Mesendoderm (in vitro differentiated cells): ENCODE data around the gene TUBA4B.

Source experiments
- DNase-seq: peaks from one replicate; pipeline ENCODE4 v3.0.0; 2013
- H2AK5ac ChIP-seq: 2 replicates; pipeline ENCODE4 v1.6.1; 2013; ENCODE audit warnings: low read length, inconsistent platforms
- H2BK120ac ChIP-seq: 2 replicates; pipeline ENCODE4 v1.6.1; 2013; ENCODE audit warnings: low read depth, mild to moderate bottlenecking, low read length, moderate library complexity, mixed read lengths
- H2BK15ac ChIP-seq: replicated peaks from 2 replicates; pipeline ENCODE4 v1.6.1; 2013; ENCODE audit warnings: low read depth, mild to moderate bottlenecking, moderate library complexity
- H2BK5ac ChIP-seq: 2 replicates; pipeline ENCODE4 v1.6.1; 2013; ENCODE audit warnings: low read length, inconsistent platforms
- H3K18ac ChIP-seq: 2 replicates; pipeline ENCODE4 v1.6.1; 2013; ENCODE audit warnings: mild to moderate bottlenecking, low read length, mixed read lengths
- H3K23ac ChIP-seq: one replicate; pipeline ENCODE4 v1.6.1; 2013; ENCODE audit warnings: low read length
- H3K27ac ChIP-seq: 2 replicates; pipeline ENCODE4 v1.5.1; 2013; ENCODE audit warnings: low read depth, mild to moderate bottlenecking, inconsistent platforms, low read length, moderate library complexity
- H3K27me3 ChIP-seq: 2 replicates; pipeline ENCODE4 v1.6.1; 2013; ENCODE audit warnings: low read length, control low read depth, mild to moderate bottlenecking, inconsistent platforms; ENCODE audit not compliant: insufficient read depth, poor library complexity
- H3K36me3 ChIP-seq: 2 replicates; pipeline ENCODE4 v1.6.1; 2013; ENCODE audit warnings: low read length, inconsistent platforms; ENCODE audit not compliant: control insufficient read depth, insufficient read depth
- H3K4ac ChIP-seq: one replicate; pipeline ENCODE4 v1.6.1; 2013; ENCODE audit warnings: low read depth, mild to moderate bottlenecking, low read length, moderate library complexity
- H3K4me1 ChIP-seq: 2 replicates; pipeline ENCODE4 v1.6.1; 2013; ENCODE audit warnings: low read depth, low read length, inconsistent platforms; ENCODE audit not compliant: control insufficient read depth
- H3K4me2 ChIP-seq: 2 replicates; pipeline ENCODE4 v1.6.1; 2013; ENCODE audit warnings: low read length
- H3K4me3 ChIP-seq: 2 replicates; pipeline ENCODE4 v1.5.1; 2013; ENCODE audit warnings: mild to moderate bottlenecking, low read length
- H3K56ac ChIP-seq: one replicate; pipeline ENCODE4 v1.6.1; 2013; ENCODE audit warnings: low read length
- H3K79me1 ChIP-seq: 2 replicates; pipeline ENCODE4 v1.6.1; 2013; ENCODE audit warnings: low read length, inconsistent platforms
- H3K79me2 ChIP-seq: 2 replicates; pipeline ENCODE4 v1.6.1; 2013; ENCODE audit warnings: mild to moderate bottlenecking, low read length; ENCODE audit not compliant: control insufficient read depth, insufficient read depth
- H3K9ac ChIP-seq: 2 replicates; pipeline ENCODE4 v1.6.1; 2013; ENCODE audit warnings: low read length, inconsistent platforms
- H4K5ac ChIP-seq: one replicate; pipeline ENCODE4 v1.6.1; 2013; ENCODE audit warnings: low read length
- H4K8ac ChIP-seq: one replicate; pipeline ENCODE4 v1.6.1; 2013; ENCODE audit warnings: low read depth, mild to moderate bottlenecking, control low read depth, low read length, moderate library complexity
- WGBS: extraction: QIAGEN DNeasy Blood & Tissue Kit; methylation state at CpG from one replicate; pipeline ENCODE4 v1.1.7; 2013; ENCODE audit warnings: low lambda C conversion rate, missing lambda C conversion rate; ENCODE audit not compliant: insufficient coverage; ENCODE audit errors: extremely low coverage; 5-methylcytosine and 5-hydroxymethylcytosine counted together

The TUBA4B gene

GRCh38 chr2:219268294-219268693 is 15.3 kb downstream of the TUBA4B start:
- no peak overlapping the region for H4K8ac ChIP-seq
- no peaks in the 10 kb centered on the region for H3K27me3 ChIP-seq
- H3K36me3 ChIP-seq: no peaks in the 10 kb centered on the region
- no peak overlapping the region for H2AK5ac ChIP-seq
- no peak overlapping the region for H3K4me3 ChIP-seq
- H4K5ac ChIP-seq: no peak overlapping the region
- no peaks in the 10 kb centered on the region for H3K4me1 ChIP-seq
- no peak overlapping the region for H3K27ac ChIP-seq
- H3K79me2 ChIP-seq: no peaks in the 10 kb centered on the region
- H2BK5ac ChIP-seq: no peak overlapping the region
- H2BK120ac ChIP-seq: no peak overlapping the region
- no peak overlapping the region for H3K4me2 ChIP-seq
- no peak overlapping the region for H3K23ac ChIP-seq
- WGBS: no CpG with 5 or more reads among the region's 2 CpGs
- H3K56ac ChIP-seq: no peak overlapping the region
- no peak overlapping the region for H3K4ac ChIP-seq
- H2BK15ac ChIP-seq: no peak overlapping the region
- H3K9ac ChIP-seq: no peak overlapping the region
- no peak for DNase-seq
- H3K79me1 ChIP-seq: no peaks in the 10 kb centered on the region
- H3K18ac ChIP-seq: no peak overlapping the region

- H2BK120ac ChIP-seq: no peak overlapping the region
- no peaks in the 10 kb centered on the region for H3K27me3 ChIP-seq
- H3K18ac ChIP-seq: no peak overlapping the region
- H3K56ac ChIP-seq: no peak overlapping the region
- H3K4ac ChIP-seq: no peak overlapping the region
- no peak overlapping the region for H2BK5ac ChIP-seq
- H4K5ac ChIP-seq: no peak overlapping the region
- no peak overlapping the region for H3K27ac ChIP-seq
- no peaks in the 10 kb centered on the region for H3K79me2 ChIP-seq
- no peaks in the 10 kb centered on the region for H3K36me3 ChIP-seq
- H3K23ac ChIP-seq: no peak overlapping the region
- H3K4me3 ChIP-seq: no peak overlapping the region
- no peak overlapping the region for H2BK15ac ChIP-seq
- H2AK5ac ChIP-seq: no peak overlapping the region
- H3K4me1 ChIP-seq: peaks cover 2% of the 10 kb centered on the region
- H3K4me2 ChIP-seq: no peak overlapping the region
- WGBS: no CpG with 5 or more reads among the region's 8 CpGs
- no peaks in the 10 kb centered on the region for H3K79me1 ChIP-seq
- no peak overlapping the region for H4K8ac ChIP-seq
- H3K9ac ChIP-seq: no peak overlapping the region
- no peak for DNase-seq
These were observed 16.5 kb downstream of the TUBA4B start for GRCh38 chr2:219269362-219270054.

GRCh38 chr2:219270055-219270372 is 17.0 kb downstream of the TUBA4B start:
- no peak for DNase-seq

GRCh38 chr2:219271021-219271420 is 18.0 kb downstream of the TUBA4B start:
- no peak overlapping the region for H3K4ac ChIP-seq

More at GRCh38 chr2:219270055-219270372, 17.0 kb downstream of the TUBA4B start:
- Histone ChIP-seq H3K36me3 (no peaks in the 10 kb centered on the region), H3K4me1 (peaks cover 2% of the 10 kb centered on the region), H3K4me3 (no peak overlapping the region), H3K27me3 (no peaks in the 10 kb centered on the region), H3K56ac (no peak overlapping the region), H3K27ac (no peak overlapping the region), H3K4ac (no peak overlapping the region), H2BK15ac (no peak overlapping the region), H3K23ac (no peak overlapping the region), H3K18ac (no peak overlapping the region), H3K79me1 (no peaks in the 10 kb centered on the region), H4K5ac (no peak overlapping the region), H4K8ac (no peak overlapping the region), H2BK120ac (no peak overlapping the region), H2BK5ac (no peak overlapping the region), H3K79me2 (no peaks in the 10 kb centered on the region), H3K9ac (no peak overlapping the region), H2AK5ac (no peak overlapping the region), H3K4me2 (no peak overlapping the region)
- WGBS: no CpG with 5 or more reads among the region's 5 CpGs

DNA sequence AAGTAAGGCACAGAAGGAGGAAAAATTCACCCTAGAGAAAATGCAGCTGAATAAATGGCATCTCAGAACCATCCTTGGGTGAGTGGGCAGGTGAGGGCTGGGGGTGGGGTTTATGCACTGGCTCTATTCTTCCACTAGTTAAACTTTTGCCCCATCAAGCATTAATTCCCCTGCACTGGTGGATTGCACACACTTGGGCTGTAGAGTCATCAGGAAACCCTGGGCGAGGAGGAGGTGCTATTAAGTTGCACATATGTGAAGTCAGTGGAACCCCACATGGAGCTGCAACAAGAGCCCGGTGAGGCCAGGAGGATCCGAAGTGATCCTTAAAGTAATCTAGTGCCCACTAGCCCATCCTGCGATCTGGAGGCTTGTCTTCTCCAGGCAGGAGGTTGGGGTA is 19.3 kb downstream of the TUBA4B start:
- Histone ChIP-seq H2BK5ac (no peak overlapping the region), H3K27ac (no peak overlapping the region), H3K27me3 (no peaks in the 10 kb centered on the region), H2AK5ac (no peak overlapping the region), H3K4ac (no peak overlapping the region), H3K36me3 (no peaks in the 10 kb centered on the region), H4K5ac (no peak overlapping the region), H3K23ac (no peak overlapping the region), H3K4me1 (peaks cover 2% of the 10 kb centered on the region), H3K4me2 (no peak overlapping the region), H3K79me1 (no peaks in the 10 kb centered on the region), H3K79me2 (no peaks in the 10 kb centered on the region), H4K8ac (no peak overlapping the region), H3K4me3 (no peak overlapping the region), H2BK120ac (no peak overlapping the region), H3K9ac (no peak overlapping the region), H3K56ac (no peak overlapping the region), H2BK15ac (no peak overlapping the region), H3K18ac (no peak overlapping the region)
- DNase-seq: no peak
- no CpG with 5 or more reads among the region's 4 CpGs for WGBS

More at GRCh38 chr2:219271021-219271420, 18.0 kb downstream of the TUBA4B start:
- Histone ChIP-seq H2AK5ac (no peak overlapping the region), H4K8ac (no peak overlapping the region), H2BK15ac (no peak overlapping the region), H3K36me3 (no peaks in the 10 kb centered on the region), H3K9ac (no peak overlapping the region), H3K27ac (no peak overlapping the region), H2BK5ac (no peak overlapping the region), H3K18ac (no peak overlapping the region), H3K23ac (no peak overlapping the region), H4K5ac (no peak overlapping the region), H2BK120ac (no peak overlapping the region), H3K79me1 (no peaks in the 10 kb centered on the region), H3K56ac (no peak overlapping the region), H3K4me3 (no peak overlapping the region), H3K4me2 (no peak overlapping the region), H3K4me1 (peaks cover 2% of the 10 kb centered on the region), H3K27me3 (no peaks in the 10 kb centered on the region), H3K79me2 (no peaks in the 10 kb centered on the region)
- no peak for DNase-seq
- no CpG with 5 or more reads among the region's 2 CpGs for WGBS

DNA sequence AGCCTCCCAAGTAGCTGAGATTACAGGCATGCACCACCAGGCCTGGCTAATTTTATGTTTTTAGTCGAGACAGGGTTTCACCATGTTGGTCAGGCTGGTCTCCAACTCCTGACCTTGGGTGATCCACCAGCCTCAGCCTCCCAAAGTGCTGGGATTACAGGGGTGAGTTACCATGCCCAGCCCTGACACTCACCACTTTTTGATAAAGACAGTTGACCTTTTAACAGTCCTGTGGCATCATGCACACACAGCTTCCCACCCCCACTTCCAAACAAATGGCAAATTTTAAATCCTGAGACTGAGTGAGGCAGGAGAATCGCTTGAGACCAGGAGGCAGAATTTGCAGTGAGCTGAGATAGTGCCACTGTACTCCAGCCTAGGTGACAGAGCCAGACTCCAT is 20.0 kb downstream of the TUBA4B start:
- DNase-seq: no peak
- no peaks in the 10 kb centered on the region for H3K79me1 ChIP-seq
- H3K56ac ChIP-seq: no peak overlapping the region
- H3K4me1 ChIP-seq: peaks cover 3% of the 10 kb centered on the region
- no peaks in the 10 kb centered on the region for H3K79me2 ChIP-seq
- H2BK5ac ChIP-seq: no peak overlapping the region
- no peak overlapping the region for H3K4me3 ChIP-seq
- H2BK15ac ChIP-seq: no peak overlapping the region
- H4K5ac ChIP-seq: no peak overlapping the region
- WGBS: no CpG with 5 or more reads among the region's 2 CpGs
- H2BK120ac ChIP-seq: no peak overlapping the region
- no peaks in the 10 kb centered on the region for H3K36me3 ChIP-seq
- H3K27me3 ChIP-seq: no peaks in the 10 kb centered on the region
- H3K18ac ChIP-seq: no peak overlapping the region
- no peak overlapping the region for H3K23ac ChIP-seq
- peak overlapping the region; percentile 6 for H3K4ac ChIP-seq
- H3K4me2 ChIP-seq: no peak overlapping the region
- no peak overlapping the region for H3K27ac ChIP-seq
- no peak overlapping the region for H3K9ac ChIP-seq
- H2AK5ac ChIP-seq: no peak overlapping the region
- no peak overlapping the region for H4K8ac ChIP-seq
